GM19238 (cell line): ENCODE results near the gene ERBB4.
"Not testable (repeated sequence)": the region's sequence is repeated elsewhere in the genome, so short reads cannot be mapped to it uniquely, and the experiment has no call there.

Experiments used
- DNase-seq: peaks from one replicate; pipeline ENCODE4 v3.0.0; 2011; ENCODE audit warnings: low spot score; ENCODE audit not compliant: insufficient read length

ERBB4 gene

GRCh38 chr2:211744379-211744778 lies 794.2 kb downstream of the ERBB4 start:
- no peak for DNase-seq

- DNase-seq = no peak
Measured at GRCh38 chr2:211741966-211742365, 796.6 kb downstream of the ERBB4 start.

- no peak for DNase-seq
Measured at GRCh38 chr2:211737282-211737681, 801.3 kb downstream of the ERBB4 start.

- no peak for DNase-seq
Measured at GRCh38 chr2:211730215-211730614, 808.4 kb downstream of the ERBB4 start.

- DNase-seq = no peak
Measured at GRCh38 chr2:211729433-211729832, 809.2 kb downstream of the ERBB4 start.

GRCh38 chr2:211724933-211725332 lies 813.7 kb downstream of the ERBB4 start:
- DNase-seq = no peak

- no peak for DNase-seq
Measured at GRCh38 chr2:211723398-211723797, 815.2 kb downstream of the ERBB4 start.

- no peak for DNase-seq
Measured at GRCh38 chr2:211722928-211723327, 815.7 kb downstream of the ERBB4 start.

- DNase-seq = not testable (repeated sequence)
Measured at GRCh38 chr2:211721874-211722273, 816.7 kb downstream of the ERBB4 start.

GRCh38 chr2:211709389-211709788 lies 829.2 kb downstream of the ERBB4 start:
- no peak for DNase-seq

- DNase-seq = no peak
Measured at GRCh38 chr2:211692689-211693088, 845.9 kb downstream of the ERBB4 start.

GRCh38 chr2:211690736-211691135 lies 847.9 kb downstream of the ERBB4 start:
- no peak for DNase-seq

GRCh38 chr2:211688196-211688595 lies 850.4 kb downstream of the ERBB4 start:
- DNase-seq = no peak

- DNase-seq = no peak
Measured at GRCh38 chr2:211674715-211675114, 863.9 kb downstream of the ERBB4 start.

- no peak for DNase-seq
Measured at GRCh38 chr2:211673133-211673905, 865.3 kb downstream of the ERBB4 start.

- no peak for DNase-seq
Measured at GRCh38 chr2:211671977-211672376, 866.6 kb downstream of the ERBB4 start.

- DNase-seq = no peak
Measured at GRCh38 chr2:211665299-211665698, 873.3 kb downstream of the ERBB4 start.

GRCh38 chr2:211664321-211664720 lies 874.3 kb downstream of the ERBB4 start:
- DNase-seq = no peak

- DNase-seq = no peak
Measured at GRCh38 chr2:211654211-211654780, 884.3 kb downstream of the ERBB4 start.

GRCh38 chr2:211652327-211652726 lies 886.3 kb downstream of the ERBB4 start:
- DNase-seq = no peak

- DNase-seq = no peak
Measured at GRCh38 chr2:211649331-211649730, 889.3 kb downstream of the ERBB4 start.

GRCh38 chr2:211631503-211631902 lies 907.1 kb downstream of the ERBB4 start:
- DNase-seq = no peak

GRCh38 chr2:211623096-211623495 lies 915.5 kb downstream of the ERBB4 start:
- no peak for DNase-seq
